ENCODE results near the gene MAN1B1.

MAN1B1 gene

DNA sequence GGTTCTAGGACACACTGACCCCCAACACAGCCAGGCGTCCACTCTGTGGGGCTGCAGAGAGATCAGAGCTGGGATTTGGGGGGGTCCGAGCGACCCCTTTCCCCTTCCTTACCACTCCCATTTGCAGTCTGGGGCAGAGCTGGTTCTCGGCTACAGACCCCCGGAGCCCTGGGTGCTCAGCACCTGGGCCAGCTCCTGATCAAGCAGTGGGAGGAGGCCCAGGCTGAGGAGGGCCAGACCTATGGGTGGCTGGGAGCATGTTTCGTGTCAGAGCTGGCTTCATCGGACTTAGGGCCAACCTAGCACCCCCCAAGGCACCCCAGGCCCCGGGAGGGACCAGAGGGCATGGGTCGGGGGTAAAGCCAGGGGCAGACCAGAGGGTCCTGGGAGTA lies 59.7 kb downstream of the MAN1B1 start:
- DNase-seq (ENCODE audit: low read depth), result no peak

DNA sequence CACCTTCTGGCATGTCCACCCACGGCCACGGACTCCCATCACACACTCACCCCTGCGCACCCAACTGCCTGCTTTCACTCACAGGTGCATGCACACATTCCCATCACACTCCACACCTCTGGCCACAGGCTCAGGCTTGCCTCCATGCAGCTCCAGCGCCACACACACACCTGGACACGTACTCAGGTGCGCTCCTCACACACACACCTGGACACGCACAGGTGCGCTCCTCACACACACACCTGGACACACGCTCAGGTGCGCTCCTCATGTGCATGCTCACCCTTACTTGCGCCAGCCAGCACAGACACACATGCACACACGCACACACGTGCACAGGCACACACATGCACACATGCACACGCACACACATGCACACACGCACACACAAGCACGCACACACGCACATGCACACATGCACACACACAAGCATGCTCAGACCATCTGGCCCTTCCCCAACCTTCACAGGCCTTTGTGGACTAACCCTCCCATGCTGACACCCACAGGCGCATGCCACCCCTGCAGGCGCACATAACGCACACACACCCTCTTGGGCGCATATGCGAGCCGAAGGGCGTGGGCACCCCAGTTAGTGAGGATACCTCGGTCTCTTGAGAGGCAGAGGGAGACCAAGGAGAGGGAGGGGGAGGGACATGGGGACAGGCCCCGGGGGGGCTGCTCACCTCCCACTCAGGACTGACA lies 60.5 kb downstream of the MAN1B1 start:
- no peak for DNase-seq (ENCODE audit: low read depth)

DNA sequence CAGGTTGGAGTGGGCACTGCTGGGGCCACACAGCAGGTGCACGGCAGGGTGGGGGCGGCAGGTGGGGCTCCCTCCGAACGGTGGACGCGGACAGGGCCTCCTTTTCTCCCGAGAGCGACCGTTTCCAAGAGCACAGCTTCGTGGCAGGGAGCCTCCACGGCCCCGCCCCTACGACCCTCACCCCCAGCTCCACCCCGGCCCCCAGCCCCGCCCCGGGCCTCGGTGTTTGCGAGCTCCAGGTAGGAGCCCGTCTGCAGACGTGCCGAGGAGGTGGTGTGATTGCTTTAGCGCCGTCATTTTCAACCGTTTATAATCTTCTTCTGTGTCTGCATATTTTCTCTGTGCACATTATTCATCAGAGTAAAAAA lies 61.0 kb downstream of the MAN1B1 start:
- DNase-seq (ENCODE audit: low read depth), result no peak

DNA sequence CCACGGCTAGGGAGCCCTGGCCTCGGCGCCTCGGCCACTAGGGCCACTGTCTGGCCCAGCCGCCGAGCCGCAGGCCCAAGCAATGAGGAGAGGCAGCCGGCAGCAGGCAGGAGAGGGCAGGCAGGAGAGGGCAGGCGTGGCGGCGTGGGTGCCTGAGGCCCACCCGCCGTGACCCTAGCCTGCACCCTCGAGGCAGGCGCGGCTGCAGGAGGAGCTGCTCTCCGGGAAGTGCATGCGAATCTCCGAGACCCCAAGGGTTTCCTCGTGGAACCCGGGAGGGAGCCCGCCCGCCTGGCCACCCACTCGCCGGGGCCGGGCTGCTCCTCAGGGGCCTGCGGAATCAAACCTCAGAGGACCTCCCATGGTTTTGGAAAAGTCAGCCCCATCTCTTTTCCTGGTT lies 61.5 kb downstream of the MAN1B1 start:
- no peak for DNase-seq (ENCODE audit: low read depth)

DNA sequence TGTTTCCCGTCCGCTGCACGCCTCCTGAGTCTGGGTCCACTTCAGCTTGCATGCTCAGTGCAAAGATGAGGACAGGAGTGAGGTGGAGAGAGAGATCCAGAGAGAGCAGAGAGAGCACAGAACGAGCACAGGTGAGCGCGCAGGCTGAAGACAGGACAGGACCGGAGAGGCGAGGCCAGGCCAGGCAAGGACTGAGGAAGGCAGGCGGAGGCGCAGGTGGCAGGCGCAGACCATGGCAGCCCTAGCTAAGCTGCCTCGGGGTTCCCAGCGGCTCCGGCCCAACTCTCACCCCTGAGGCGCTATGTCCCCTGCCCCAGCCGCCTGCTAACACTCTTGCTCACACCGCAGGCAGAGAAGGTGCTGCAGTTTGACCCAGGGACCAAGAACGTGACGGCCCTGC lies 61.9 kb downstream of the MAN1B1 start:
- DNase-seq (ENCODE audit: low read depth), result no peak

DNA sequence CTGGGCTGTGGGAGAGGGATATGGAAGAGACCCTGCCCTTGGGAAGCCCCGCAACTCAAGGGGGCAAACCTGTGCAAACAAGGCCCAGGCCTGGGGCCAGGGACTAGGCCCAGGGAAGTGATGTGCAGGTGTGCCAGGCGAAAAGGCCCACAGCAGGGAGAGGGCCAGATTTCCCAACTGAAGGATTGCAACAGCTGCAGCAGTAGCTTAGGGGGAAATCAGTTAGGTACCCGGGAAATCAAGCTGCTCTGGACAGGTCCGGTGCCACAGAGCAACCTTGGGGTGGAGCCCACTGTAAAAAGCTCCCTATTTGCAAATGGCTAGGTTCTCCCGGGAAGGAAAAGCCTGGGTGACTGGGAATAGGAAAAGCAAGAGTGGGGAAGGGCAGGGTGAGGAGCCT lies 62.6 kb downstream of the MAN1B1 start:
- DNase-seq (ENCODE audit: low read depth), result no peak

DNA sequence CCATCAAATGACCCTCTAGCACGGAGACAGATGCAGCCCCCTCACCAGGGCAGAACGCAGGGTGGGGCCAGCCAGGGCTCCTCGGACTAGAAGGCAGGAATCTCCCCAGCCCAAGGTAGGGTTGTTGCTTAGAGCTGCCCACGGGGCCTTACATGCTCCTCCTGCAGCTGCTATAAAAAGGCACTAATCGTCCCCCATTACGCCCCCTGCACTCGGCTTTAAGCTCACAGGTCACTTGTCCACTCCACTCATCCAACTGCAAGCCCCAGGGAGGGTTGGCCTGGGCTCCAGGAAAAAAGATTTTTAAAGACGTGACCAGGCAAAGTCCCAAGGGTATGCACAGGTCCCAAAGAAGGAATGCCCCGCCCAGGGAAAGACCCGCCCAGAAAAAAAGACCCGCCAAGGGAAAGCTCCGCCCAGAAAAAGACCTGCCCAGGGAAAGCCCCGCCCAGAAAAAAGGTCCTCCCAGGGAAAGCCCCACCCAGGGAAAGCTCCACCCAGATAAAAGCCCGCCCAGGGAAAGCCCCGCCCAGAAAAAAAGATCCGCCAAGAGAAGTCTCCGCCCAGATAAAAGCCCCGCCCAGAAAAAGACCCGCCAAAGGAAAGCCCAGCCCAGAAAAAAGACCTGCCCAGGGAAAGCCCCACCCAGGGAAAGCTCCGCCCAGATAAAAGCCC lies 63.3 kb downstream of the MAN1B1 start:
- no peak for DNase-seq (ENCODE audit: low read depth)

DNA sequence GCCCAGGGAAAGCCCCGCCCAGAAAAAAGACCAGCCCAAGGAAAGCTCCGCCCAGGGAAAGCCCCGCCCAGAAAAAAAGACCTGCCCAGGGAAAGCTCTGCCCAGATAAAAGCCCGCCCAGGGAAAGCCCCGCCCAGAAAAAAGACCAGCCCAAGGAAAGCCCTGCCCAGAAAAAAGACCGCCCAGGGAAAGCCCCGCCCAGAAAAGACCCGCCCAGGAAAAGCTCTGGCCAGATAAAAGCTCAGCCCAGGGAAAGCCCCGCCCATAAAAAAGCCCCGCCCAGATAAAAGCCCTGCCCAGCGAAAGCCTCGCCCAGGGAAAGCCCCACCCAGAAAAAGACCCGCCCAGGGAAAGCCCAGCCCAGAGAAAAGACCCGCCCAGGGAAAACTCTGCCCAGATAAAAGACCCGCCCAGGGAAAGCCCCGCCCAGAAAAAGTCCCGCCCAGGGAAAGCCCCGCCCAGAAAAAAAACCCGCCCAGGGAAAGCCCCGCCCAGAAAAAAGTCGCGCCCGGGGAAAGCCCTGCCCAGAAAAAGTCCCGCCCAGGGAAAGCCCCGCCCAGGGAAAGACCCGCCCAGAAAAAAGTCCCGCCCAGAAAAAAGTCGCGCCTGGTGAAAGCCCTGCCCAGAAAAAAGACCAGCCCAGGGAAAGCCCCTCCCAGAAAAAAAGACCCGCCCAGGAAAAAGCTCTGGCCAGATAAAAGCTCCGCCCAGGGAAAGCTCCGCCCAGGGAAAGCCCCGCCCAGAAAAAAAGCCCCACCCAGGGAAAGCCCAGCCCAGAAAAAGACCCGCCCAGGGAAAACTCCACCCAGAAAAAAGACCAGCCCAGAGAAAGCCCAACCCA lies 64.1 kb downstream of the MAN1B1 start:
- no peak for DNase-seq (ENCODE audit: low read depth)

DNA sequence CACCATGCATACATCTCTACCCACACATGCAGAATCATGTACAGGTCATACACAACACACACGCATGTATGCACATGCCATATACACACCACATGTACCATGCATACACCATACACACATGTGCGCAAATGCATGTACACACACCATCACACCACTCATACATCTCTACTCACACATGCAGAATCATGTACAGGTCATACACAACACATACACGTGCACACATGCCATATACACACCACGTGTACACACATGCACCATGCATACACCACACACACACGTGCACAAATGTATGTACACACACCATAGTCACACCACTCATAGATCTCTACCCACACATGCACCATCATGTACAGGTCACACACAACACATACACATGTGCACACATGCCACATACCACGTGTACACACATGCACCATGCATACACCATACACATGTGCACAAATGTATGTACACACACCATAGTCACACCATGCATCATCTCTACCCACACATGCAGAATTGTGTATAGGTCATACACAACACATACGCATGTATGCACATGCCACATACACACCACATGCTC lies 66.1 kb downstream of the MAN1B1 start:
- DNase-seq (ENCODE audit: low read depth), result no peak

DNA sequence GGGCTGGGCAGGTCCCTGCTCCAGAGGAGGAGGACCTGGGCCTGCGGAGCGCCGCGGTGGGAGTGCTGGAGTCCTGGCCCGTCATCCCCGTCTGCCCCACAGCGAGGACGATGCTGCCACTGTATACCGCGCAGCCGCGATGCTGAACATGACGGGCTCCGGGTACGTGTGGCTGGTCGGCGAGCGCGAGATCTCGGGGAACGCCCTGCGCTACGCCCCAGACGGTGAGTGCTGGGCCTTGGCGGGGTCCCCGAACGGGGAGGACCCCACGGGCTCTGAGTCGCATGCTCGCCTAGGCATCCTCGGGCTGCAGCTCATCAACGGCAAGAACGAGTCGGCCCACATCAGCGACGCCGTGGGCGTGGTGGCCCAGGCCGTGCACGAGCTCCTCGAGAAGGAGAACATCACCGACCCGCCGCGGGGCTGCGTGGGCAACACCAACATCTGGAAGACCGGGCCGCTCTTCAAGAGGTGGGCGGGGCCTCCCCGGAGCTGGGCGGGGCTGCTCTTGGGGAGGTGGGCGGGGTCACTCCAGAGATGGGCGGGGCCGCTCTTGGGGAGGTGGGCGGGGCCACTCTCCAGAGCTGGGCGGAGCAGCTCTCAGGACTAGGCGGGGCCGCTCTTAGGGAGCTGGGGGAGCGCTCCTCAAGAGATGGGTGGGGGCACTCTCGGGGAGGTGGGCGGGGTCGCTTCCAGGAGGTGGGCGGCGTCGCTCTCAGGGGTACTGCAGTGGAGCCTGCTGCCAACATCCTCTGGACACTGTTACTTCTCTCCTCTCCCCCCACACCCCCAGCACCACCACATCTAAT lies 70.0 kb downstream of the MAN1B1 start:
- peak; percentile 36 for DNase-seq (ENCODE audit: low read depth)

DNA sequence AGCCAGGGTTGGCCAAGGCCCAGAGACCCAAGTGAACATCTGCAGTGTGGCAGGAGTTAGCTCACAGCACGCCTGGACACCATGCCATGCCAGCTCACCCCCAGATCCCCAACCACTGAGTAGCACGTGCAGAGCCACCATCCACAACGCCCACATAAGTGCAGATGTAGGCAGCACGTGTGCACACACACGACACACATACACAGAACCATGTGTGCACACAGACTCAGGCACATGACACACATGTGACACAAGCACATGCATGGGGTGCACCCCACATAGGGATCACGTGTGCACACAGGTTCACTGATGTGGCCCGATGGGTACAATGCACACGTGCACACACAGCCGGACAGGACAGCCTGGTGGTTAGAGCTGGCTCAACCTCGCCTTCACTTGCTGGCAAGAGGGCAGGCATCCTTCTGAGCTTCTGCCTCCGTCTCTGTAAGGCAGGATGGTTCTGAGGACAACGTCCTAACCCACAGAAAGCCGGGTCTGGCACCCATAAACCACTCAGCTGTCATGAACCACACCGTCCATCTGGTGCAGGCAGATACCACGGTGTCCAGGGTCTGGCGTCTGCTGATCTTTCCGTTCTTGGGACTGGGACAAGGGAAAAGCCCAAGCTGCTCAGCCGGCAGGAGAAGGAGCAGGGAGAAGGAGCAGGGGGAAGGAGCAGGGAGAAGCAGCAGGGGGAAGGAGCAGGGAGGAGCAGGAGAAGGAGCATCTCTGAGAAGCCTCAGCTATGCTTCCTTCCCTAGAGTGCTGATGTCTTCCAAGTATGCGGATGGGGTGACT lies 71.0 kb downstream of the MAN1B1 start:
- DNase-seq (ENCODE audit: low read depth), result no peak

DNA sequence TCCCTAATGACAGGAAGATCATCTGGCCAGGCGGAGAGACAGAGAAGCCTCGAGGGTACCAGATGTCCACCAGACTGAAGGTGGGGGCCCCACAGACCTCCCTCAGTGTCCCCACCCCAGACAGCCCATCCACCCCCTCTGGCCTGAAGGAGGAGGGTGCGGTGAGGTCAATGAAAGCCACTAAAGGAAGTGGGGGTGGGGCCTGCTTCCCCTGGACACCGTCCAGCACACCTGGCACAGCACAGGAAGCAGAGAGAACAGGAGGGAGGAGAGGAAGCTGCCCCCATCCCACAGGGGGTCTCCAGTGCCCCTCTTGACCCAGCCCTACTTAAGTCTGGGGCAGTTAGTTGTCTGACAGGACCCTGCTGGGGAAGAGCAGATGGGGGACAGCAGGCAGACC lies 71.8 kb downstream of the MAN1B1 start:
- DNase-seq (ENCODE audit: low read depth), result no peak

Data from activated T-helper 1 cell treated with Interleukin-2 at 50 U/mL for 16 hours (primary cell).